GM23248 (cell line): ENCODE data around the gene VPS41.

ENCODE experiments used
- EZH2 ChIP-seq: fragments of 200-600 bp; sonication (generic); IDR thresholded peaks from 2 replicates; pipeline ENCODE4 v1.6.1; 2018; ENCODE audit warnings: antibody characterized with exemption, mild to moderate bottlenecking; ENCODE audit not compliant: insufficient read depth, poor library complexity, severe bottlenecking
- EZH2phosphoT487 ChIP-seq: fragments of 200-600 bp; sonication (generic); IDR thresholded peaks from 2 replicates; pipeline ENCODE4 v1.6.1; 2018; ENCODE audit warnings: antibody characterized with exemption, moderate library complexity, mild to moderate bottlenecking, low read depth; ENCODE audit not compliant: insufficient read depth

- no peak for TF ChIP-seq EZH2
- no peak for TF ChIP-seq EZH2phosphoT487
These were observed 91.5 kb downstream of the VPS41 start for GRCh38 chr7:38817526-38817925.
